ENCODE results near the gene SLC43A2.

SLC43A2 gene

DNA sequence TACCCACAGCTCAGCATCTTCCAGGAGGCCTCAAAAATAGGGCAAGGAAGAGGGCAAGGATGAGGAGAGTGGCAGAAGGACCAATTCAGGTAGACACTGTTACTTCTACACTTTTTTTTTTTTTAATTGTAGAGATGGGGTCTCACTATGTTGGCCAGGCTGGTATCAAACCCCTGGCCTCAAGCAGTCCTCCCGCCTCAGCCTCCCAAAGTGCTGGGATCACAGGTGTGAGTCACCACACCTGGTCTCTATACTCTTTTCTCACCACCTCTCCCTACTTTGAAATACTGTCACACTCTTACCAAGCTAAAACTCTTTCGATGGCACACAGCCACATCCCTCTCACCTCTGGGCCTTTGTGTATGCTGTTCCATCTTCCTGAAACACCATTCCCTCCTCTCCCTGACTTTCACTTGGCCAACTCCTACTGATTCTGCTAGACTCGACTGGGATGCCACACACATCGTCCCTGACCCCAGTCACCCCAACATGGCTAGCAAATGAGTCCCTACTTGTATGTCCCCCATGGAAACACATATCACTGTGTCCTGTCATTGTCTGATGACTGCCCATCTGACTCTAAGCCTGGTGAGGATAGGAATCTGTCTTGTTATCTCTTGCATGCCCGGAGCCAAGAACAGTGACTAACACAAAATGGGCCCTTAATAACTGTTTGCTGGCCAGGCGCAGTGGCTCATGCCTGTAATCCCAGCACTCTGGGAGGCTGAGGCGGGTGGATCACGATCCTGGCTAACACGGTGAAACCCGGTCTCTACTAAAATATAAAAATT is 7.2 kb upstream of the SLC43A2 start:
- Histone ChIP-seq H3K36me3 (ENCODE audit: control insufficient read depth in 1 of 2, insufficient read depth in 2 of 2, low read depth in 1 of 2, low read length in 2 of 2) (peaks cover 0 to 6% of the 10 kb centered on the region in 2 experiments), H3K4ac (ENCODE audit: low read depth in 1 of 2, low read length in 2 of 2) (no peak overlapping the region), H3K4me2 (ENCODE audit: low read length, poor library complexity, severe bottlenecking) (no peak overlapping the region), H3K18ac (ENCODE audit: low read depth in 1 of 2, low read length in 2 of 2) (no peak overlapping the region), H3K27me3 (ENCODE audit: control insufficient read depth in 1 of 2, insufficient read depth in 1 of 2, low read length in 2 of 2) (peaks cover 0 to 8% of the 10 kb centered on the region in 2 experiments), H2AK5ac (ENCODE audit: low read length, severe bottlenecking) (no peak overlapping the region), H3K79me1 (replicated peaks; ENCODE audit: low read length, poor library complexity, severe bottlenecking) (no peaks in the 10 kb centered on the region), H3K14ac (ENCODE audit: low read length in 2 of 2) (no peak overlapping the region), H3K4me3 (ENCODE audit: insufficient read depth in 1 of 2, low read depth in 1 of 2, low read length in 2 of 2) (no peak overlapping the region), H3K9ac (ENCODE audit: low read length) (no peak overlapping the region), H3K4me1 (ENCODE audit: control insufficient read depth, insufficient read depth, low read depth, low read length) (peaks cover 3% of the 10 kb centered on the region), H2BK120ac (ENCODE audit: low read depth, low read length) (no peak overlapping the region), H3K27ac (ENCODE audit: low read length, poor library complexity, severe bottlenecking) (no peak overlapping the region), H4K8ac (ENCODE audit: low read length) (no peak overlapping the region), H2BK15ac (ENCODE audit: low read depth, poor library complexity, severe bottlenecking) (no peak overlapping the region), H2AFZ (ENCODE audit: low read depth, low read length) (no peak overlapping the region), H3K9me3 (ENCODE audit: control insufficient read depth, low read length) (no peaks in the 10 kb centered on the region), H4K91ac (ENCODE audit: low read length) (no peak overlapping the region), H2BK5ac (ENCODE audit: low read depth, low read length, poor library complexity, severe bottlenecking) (no peak overlapping the region), H3K23ac (ENCODE audit: low read length in 2 of 2) (no peak overlapping the region), H2BK12ac (ENCODE audit: low read length in 2 of 2) (no peak overlapping the region)
- 85% methylated on average over 10 of the region's 10 CpGs for WGBS
- DNase-seq, result no peak

DNA sequence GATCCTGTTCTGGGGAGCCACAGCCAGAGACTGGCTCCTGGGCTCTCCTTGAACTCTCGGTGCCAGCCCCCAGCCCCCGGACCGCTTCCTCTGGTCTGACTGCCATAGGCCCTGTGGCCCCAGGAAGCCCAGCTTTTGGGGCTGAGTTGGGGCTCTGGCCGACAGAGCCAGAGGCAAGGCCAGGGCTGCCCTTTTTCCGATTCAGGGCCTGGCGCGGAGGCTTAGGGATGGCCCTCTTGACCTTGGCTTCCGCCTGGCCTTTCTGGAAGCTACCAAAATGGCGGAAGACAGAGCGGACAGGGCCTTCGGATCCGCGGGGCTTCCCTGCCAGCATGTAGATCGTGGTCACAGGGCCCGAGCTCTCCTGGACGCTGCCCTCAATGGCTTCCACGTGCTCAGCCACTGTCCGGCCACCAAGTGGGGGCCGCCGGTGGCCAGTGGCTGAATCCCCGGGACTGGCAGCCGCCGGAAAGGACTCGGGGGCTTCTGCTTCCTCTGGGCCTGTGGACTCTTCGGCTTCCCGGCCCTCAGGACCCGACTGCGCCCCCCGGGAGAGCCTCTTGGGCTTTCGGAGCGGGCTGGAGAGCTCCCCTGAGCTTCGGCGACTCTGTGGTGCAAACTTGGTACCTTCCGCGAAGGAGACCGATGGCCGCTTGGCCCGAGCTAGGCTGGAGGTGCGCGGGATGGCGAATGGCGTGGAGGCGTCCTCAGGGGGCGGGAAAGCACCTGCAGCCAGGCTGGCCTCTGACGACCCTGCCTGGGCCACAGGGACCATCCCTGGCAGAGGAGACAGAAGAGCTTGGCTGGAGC is 6.4 kb upstream of the SLC43A2 start:
- Histone ChIP-seq H3K27ac (ENCODE audit: low read length, poor library complexity, severe bottlenecking) (no peak overlapping the region), H3K9me3 (ENCODE audit: control insufficient read depth, low read length) (no peaks in the 10 kb centered on the region), H3K9ac (ENCODE audit: low read length) (no peak overlapping the region), H2BK5ac (ENCODE audit: low read depth, low read length, poor library complexity, severe bottlenecking) (no peak overlapping the region), H4K91ac (ENCODE audit: low read length) (no peak overlapping the region), H2BK12ac (ENCODE audit: low read length in 2 of 2) (no peak overlapping the region), H3K4me1 (ENCODE audit: control insufficient read depth, insufficient read depth, low read depth, low read length) (peaks cover 3% of the 10 kb centered on the region), H4K8ac (ENCODE audit: low read length) (no peak overlapping the region), H3K4me3 (ENCODE audit: insufficient read depth in 1 of 2, low read depth in 1 of 2, low read length in 2 of 2) (no peak overlapping the region), H3K23ac (ENCODE audit: low read length in 2 of 2) (no peak overlapping the region), H3K79me1 (replicated peaks; ENCODE audit: low read length, poor library complexity, severe bottlenecking) (no peaks in the 10 kb centered on the region), H3K4me2 (ENCODE audit: low read length, poor library complexity, severe bottlenecking) (no peak overlapping the region), H2BK120ac (ENCODE audit: low read depth, low read length) (no peak overlapping the region), H3K36me3 (ENCODE audit: control insufficient read depth in 1 of 2, insufficient read depth in 2 of 2, low read depth in 1 of 2, low read length in 2 of 2) (peaks cover 0 to 6% of the 10 kb centered on the region in 2 experiments), H3K18ac (ENCODE audit: low read depth in 1 of 2, low read length in 2 of 2) (no peak overlapping the region), H2AFZ (ENCODE audit: low read depth, low read length) (no peak overlapping the region), H2AK5ac (ENCODE audit: low read length, severe bottlenecking) (no peak overlapping the region), H3K14ac (ENCODE audit: low read length in 2 of 2) (no peak overlapping the region), H3K4ac (ENCODE audit: low read depth in 1 of 2, low read length in 2 of 2) (no peak overlapping the region), H2BK15ac (ENCODE audit: low read depth, poor library complexity, severe bottlenecking) (no peak overlapping the region), H3K27me3 (ENCODE audit: control insufficient read depth in 1 of 2, insufficient read depth in 1 of 2, low read length in 2 of 2) (peaks cover 0 to 7% of the 10 kb centered on the region in 2 experiments)
- 96% methylated on average over 45 of the region's 45 CpGs for WGBS
- DNase-seq, result no peak

DNA sequence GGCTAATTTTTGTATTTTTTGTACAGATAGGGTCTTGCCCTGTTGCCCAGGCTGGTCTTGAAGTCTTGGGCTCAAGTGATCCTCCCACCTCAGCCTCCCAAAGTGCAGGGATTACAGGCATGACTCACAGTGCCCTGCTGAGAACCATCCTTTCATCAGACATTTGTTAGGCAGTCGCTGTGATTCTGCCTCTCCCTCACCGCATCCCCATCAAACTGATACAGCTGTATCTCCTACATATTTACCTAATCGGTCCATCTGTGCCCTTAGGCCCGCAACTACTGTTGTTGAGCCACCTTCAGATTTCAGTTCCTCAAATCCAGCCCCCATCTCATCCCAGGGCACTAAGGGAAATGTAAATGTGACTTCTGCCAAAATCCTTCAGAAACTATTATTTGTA is 2.0 kb upstream of the SLC43A2 start:
- Histone ChIP-seq H3K14ac (ENCODE audit: low read length in 2 of 2) (no peak overlapping the region), H3K9me3 (ENCODE audit: control insufficient read depth, low read length) (no peaks in the 10 kb centered on the region), H2BK12ac (ENCODE audit: low read length in 2 of 2) (peak overlapping the region in 1 of 2 experiments; percentile 24), H3K4ac (ENCODE audit: low read depth in 1 of 2, low read length in 2 of 2) (no peak overlapping the region), H3K23ac (ENCODE audit: low read length in 2 of 2) (no peak overlapping the region), H2AK5ac (ENCODE audit: low read length, severe bottlenecking) (no peak overlapping the region), H4K91ac (ENCODE audit: low read length) (no peak overlapping the region), H2AFZ (ENCODE audit: low read depth, low read length) (no peak overlapping the region), H3K18ac (ENCODE audit: low read depth in 1 of 2, low read length in 2 of 2) (no peak overlapping the region), H3K36me3 (ENCODE audit: control insufficient read depth in 1 of 2, insufficient read depth in 2 of 2, low read depth in 1 of 2, low read length in 2 of 2) (peaks cover 0 to 7% of the 10 kb centered on the region in 2 experiments), H3K4me2 (ENCODE audit: low read length, poor library complexity, severe bottlenecking) (no peak overlapping the region), H3K27ac (ENCODE audit: low read length, poor library complexity, severe bottlenecking) (no peak overlapping the region), H4K8ac (ENCODE audit: low read length) (no peak overlapping the region), H2BK120ac (ENCODE audit: low read depth, low read length) (no peak overlapping the region), H3K27me3 (ENCODE audit: control insufficient read depth in 1 of 2, insufficient read depth in 1 of 2, low read length in 2 of 2) (peaks cover 9 to 19% of the 10 kb centered on the region in 2 experiments), H3K9ac (ENCODE audit: low read length) (no peak overlapping the region), H3K79me1 (replicated peaks; ENCODE audit: low read length, poor library complexity, severe bottlenecking) (no peaks in the 10 kb centered on the region), H3K4me3 (ENCODE audit: insufficient read depth in 1 of 2, low read depth in 1 of 2, low read length in 2 of 2) (no peak overlapping the region), H2BK15ac (ENCODE audit: low read depth, poor library complexity, severe bottlenecking) (no peak overlapping the region), H2BK5ac (ENCODE audit: low read depth, low read length, poor library complexity, severe bottlenecking) (no peak overlapping the region), H3K4me1 (ENCODE audit: control insufficient read depth, insufficient read depth, low read depth, low read length) (peaks cover 20% of the 10 kb centered on the region)
- WGBS, result 57% methylated on average over 4 of the region's 4 CpGs
- no peak for DNase-seq
